Measurements from ENCODE around the gene PLLP.

- TF ChIP-seq CTCF (conservative IDR thresholded peaks at IDR 0.05; ENCODE audit: low read length) (no peak), EZH2phosphoT487 (IDR thresholded peaks at IDR 0.05; ENCODE audit: borderline replicate concordance) (no peak)
Observed at GRCh38 chr16:57333402-57333801, 48.9 kb upstream of the PLLP start.
